OCI-LY7 (cell line): Measurements from ENCODE around the gene F2RL2.

ENCODE experiments used
- EZH2phosphoT487 ChIP-seq: fragments of 200-600 bp; sonication (generic); IDR thresholded peaks from 2 replicates; pipeline ENCODE4 v1.6.1; 2018; ENCODE audit warnings: low read depth, borderline replicate concordance, mild to moderate bottlenecking, mixed run types, antibody characterized with exemption, low read length, moderate library complexity, mixed read lengths
- TF ChIP-seq, protein P1 (sequence below): fragments of 200-600 bp; sonication (generic); conservative IDR thresholded peaks from 2 replicates; pipeline ENCODE4 v1.5.1; 2014; ENCODE audit warnings: mild to moderate bottlenecking, antibody characterized with exemption, low read length, moderate library complexity, mixed read lengths

DNA sequence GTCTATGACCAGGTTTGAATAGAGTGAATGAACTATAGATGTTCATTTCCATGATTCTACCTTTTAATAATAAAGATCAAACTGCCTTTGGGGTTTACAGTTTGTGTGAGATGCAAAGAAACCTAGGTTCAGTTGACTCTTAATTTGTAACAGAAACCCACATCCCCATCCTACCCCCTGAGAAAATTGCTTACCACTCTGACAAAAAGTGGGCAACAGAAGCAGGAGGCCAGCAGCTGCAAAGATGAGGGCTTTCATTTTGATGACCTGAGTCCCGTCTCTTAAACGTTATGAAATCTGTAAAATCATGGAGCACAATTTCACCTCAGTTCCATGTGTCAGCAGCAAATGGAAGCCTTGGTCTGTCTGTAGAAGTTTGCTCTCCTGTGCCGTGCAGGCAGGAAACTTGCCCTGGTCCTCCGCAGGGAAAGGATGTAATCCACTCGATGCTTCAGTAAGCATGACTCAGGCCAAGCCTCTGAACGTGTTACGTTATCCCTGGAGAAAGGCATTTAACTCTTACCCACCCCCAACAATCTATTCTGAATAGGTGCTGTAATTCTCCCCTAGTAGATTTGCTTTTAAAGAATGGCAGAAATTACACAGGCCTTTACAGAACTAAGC lies at the start of gene F2RL2:
- TF ChIP-seq, protein P1, sequence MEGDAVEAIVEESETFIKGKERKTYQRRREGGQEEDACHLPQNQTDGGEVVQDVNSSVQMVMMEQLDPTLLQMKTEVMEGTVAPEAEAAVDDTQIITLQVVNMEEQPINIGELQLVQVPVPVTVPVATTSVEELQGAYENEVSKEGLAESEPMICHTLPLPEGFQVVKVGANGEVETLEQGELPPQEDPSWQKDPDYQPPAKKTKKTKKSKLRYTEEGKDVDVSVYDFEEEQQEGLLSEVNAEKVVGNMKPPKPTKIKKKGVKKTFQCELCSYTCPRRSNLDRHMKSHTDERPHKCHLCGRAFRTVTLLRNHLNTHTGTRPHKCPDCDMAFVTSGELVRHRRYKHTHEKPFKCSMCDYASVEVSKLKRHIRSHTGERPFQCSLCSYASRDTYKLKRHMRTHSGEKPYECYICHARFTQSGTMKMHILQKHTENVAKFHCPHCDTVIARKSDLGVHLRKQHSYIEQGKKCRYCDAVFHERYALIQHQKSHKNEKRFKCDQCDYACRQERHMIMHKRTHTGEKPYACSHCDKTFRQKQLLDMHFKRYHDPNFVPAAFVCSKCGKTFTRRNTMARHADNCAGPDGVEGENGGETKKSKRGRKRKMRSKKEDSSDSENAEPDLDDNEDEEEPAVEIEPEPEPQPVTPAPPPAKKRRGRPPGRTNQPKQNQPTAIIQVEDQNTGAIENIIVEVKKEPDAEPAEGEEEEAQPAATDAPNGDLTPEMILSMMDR = no peak
- no peak for TF ChIP-seq EZH2phosphoT487
